GM19238 (cell line): ENCODE measurements around the gene APOLD1.
"Not testable (repeated sequence)": the region's sequence is repeated elsewhere in the genome, so short reads cannot be mapped to it uniquely, and the experiment has no call there.

Experiments
- DNase-seq: peaks from one replicate; pipeline ENCODE4 v3.0.0; 2011; ENCODE audit warnings: low spot score; ENCODE audit not compliant: insufficient read length

APOLD1 gene

GRCh38 chr12:12807517-12807903 is 22.1 kb downstream of the APOLD1 start:
- not testable (repeated sequence) for DNase-seq

- peak; percentile 37 for DNase-seq
Observed at GRCh38 chr12:12807970-12808702, 22.7 kb downstream of the APOLD1 start.

- DNase-seq = no peak
Observed at GRCh38 chr12:12810553-12811021, 25.1 kb downstream of the APOLD1 start.

GRCh38 chr12:12811343-12811742 is 25.9 kb downstream of the APOLD1 start:
- no peak for DNase-seq

DNA sequence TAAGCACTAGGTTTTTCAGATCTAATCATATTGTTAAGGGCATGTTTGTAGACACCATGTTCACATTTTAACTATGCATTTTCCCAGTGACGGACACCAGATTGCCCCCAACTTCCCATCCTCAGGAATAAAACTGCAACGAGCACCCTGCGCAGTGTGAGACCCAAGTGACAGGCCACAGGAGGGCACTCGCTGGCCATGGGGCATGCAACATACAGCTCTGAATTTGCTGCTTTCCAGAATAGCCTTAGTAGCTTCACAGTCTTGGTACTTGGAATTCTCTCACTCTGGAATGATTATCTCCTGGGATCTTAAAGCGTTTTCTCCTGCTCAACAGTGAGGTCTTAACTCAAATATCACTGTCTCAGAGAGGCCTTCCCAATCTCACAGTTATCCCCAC is 26.7 kb downstream of the APOLD1 start:
- no peak for DNase-seq

DNA sequence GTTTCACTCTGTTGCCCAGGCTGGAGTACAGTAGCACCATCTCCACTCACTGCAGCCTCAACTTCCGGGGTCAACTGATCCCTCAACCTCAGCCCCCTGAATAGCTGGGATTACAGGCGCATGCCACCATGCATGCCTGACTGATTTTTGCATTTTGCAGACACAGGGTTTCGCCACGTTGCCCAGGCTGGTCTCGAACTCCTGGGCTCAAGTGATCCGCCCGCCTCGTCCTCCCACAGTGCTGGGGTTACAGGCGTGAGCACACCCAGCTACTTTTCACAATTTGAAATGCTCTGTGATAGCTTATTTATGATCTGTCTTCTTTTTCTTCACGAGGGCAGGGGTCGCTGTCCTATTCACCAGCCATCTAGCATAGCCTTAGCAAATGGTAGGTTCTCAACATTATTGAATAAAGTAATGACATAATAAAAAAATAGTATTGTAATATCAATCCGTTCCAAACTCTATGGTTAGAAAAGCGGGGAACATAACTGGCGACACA is 27.2 kb downstream of the APOLD1 start:
- no peak for DNase-seq

DNA sequence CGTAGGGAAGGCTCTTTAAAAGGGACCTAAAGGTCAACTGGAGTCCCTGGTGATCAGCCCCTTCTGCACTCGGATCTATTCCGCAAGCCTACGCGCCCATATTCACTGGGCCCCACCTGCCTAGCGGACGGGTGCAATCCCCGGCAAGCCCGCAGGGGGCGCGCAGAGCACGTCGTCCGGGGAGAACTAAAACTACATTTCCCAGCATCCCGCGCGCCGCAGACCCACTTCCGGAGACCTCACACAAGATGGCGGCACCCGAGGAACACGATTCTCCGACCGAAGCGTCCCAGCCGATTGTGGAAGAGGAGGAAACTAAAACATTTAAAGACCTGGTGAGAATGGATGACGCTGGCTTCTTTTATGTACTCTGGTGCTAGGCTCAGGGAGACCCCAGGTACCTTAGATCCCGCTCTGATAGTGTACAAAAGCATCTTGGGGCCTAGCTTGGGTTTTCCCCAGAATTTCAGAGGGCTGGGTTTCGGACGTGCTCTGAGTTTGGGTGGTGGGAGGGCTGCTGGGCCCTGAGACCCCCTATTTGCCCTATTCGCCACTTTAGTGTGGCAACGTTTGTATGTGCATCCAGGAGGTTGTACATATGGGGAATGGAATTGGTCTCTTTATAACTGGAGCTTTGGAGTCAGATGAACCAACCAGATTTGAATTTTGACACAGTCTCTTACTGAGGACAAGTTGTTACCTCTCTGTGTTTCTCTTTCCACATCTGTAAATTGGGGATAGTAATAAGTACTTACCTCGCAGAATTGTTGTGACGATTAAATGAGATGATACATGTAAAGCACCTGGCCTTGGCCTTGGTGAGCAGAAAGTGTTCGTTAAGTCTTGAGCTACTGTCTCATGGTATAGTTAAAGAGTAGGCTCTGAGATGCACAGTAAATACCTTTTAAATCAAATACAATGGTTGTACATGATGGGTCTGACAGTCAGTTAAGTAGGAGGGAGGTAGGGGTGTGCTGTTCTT is 28.0 kb downstream of the APOLD1 start, which contains the start of gene DDX47:
DDX47 (plus strand) TSS at position 227 of the 982 bp plus-strand sequence; CDS start at position 249, 22 bp downstream.
- peak; percentile 75 for DNase-seq

DNA sequence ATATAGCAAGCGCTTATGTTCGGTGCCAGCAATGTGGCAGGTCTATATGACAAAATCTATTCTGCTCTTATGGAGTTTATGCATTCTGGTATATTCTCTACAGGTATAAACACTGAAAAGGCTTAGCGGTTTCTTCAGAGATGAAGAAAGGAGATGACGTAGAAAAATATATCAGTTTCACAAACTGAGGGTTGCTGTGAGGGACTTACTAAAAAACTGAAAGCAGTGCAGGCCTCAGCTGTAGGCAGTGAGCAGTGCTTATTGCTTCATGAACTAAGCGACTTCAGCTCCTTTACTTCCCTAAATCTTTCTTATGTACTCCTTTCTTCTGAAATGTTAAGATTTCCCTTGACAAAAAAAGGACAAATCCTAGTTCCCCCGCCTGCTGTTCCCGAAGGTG is 32.2 kb downstream of the APOLD1 start:
- DNase-seq = no peak

DNA sequence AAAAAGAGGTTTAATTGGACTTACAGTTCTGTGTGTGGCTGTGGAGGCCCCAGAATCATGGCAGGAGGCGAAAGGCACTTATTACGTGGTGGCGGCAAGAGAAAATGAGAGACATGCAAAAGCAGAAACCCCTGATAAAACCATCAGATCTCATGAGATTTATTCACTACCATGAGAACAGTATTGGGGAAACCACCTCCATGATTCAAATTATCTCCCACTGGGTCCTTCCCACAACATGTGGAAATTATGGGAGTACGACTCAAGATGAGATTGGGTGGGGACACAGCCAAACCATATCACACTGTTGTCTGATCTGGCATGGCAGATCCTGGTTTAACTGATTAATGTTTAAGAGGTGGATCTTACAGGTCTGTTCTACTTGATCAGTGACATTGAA is 33.2 kb downstream of the APOLD1 start:
- DNase-seq = no peak

- DNase-seq = no peak
Observed at GRCh38 chr12:12819221-12819620, 33.8 kb downstream of the APOLD1 start.

- no peak for DNase-seq
Observed at GRCh38 chr12:12819752-12820311, 34.4 kb downstream of the APOLD1 start.

DNA sequence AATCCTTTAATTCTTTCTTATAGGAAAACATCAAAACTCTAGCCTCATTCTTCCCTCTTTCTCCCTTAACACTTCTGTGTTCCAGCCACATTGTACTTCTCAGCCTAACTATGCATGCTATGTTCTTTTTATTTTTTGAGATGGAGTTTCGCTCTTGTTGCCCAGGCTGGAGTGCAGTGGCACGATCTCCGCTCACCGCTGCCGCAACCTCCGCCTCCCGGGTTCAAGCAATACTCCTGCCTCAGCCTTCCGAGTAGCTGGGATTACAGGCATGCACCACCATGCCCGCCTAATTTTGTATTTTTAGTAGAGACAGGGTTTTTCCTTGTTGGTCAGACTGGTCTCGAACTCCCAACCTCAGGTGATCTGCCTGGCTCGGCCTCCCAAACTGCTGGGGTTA is 34.9 kb downstream of the APOLD1 start:
- DNase-seq = not testable (repeated sequence)

- DNase-seq = no peak
Observed at GRCh38 chr12:12821975-12822374, 36.5 kb downstream of the APOLD1 start.

DNA sequence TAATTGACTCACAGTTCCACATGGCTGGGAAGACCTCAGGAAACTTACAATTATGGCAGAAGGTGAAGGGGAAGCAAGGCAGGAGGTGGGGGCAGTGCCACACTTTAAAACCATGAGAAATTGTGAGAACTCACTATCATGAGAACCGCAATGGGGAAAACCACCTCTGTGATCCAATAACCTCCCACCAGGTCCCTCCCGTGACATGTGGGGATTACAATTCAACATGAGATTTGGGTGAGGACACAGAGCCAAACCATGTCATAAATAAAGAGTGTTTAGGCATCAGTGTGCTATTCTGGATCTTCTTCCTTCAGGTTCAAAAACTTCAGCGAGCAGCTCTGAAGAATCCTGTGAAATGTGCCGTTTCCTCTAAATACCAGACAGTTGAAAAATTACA is 37.4 kb downstream of the APOLD1 start:
- no peak for DNase-seq

DNA sequence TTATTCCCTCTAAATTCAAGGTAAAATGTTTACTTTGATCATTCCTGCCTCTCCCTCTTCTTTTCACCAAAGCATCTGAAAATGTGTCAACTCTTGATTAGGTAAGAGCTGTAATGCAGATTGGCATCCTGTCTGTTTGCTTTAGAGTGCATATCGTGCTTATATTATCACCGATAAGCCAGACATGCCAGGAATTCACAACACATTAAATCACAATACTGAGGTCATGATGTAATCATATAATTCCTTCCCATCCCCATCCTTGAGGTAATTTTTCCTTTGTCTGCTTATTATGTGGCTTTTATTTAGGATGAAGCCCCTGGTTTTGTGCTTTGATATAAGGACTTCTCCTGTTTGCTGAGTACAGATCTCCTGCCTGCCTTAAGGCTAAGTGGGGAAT is 37.8 kb downstream of the APOLD1 start:
- DNase-seq = no peak

DNA sequence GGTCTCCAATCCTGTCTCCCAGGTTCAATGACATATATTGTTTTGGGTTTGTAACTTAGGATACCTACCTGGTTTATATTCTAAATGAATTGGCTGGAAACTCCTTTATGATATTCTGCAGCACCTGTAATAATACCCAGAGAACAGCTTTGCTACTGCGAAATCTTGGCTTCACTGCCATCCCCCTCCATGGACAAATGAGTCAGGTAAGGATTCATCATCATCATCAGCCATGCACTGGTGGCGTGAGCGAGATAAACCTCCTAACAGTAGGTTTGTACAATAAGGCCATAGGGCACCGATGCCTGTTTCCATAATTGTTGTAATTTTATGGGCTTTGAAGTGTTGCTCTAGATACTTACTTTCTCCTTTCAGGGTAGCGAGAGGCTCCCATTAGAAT is 38.4 kb downstream of the APOLD1 start:
- no peak for DNase-seq

DNA sequence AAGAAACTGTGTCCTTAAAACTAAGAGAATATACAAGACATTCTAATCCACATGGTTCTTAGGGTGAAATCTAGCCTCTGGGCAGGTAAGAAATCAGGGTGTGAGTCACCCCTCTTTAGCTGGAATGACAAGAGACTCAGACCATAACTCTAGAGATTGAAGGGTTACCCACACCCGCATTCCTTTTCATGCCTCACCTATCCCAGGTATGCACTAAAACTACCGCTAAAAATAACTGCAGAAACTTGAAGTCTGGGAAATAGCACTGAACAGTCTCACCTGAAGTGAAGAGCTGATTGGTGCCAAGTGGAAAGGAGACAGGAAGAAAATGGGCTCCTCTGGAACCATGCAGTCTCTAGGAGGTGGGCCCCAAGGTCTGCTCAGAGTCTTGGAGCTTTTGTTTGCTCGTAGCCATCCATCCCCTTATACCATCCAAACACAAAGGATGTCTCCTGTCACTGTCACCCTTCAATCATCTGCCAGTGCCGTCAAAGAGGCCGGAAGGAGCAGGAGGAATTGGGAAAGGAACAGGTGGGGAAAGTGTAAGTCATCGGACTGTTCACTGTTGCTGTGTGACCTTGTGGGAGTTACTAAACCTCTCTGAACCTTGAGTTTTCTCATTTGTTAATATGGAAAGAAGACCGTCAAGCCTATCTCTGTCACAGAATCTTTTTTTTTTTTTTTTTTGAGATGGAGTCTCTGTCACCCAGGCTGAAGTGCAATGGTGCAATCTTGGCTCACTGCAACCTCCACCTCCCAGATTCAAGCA is 50.1 kb downstream of the APOLD1 start:
- no peak for DNase-seq

- no peak for DNase-seq
Observed at GRCh38 chr12:12836571-12836970, 51.1 kb downstream of the APOLD1 start.

DNA sequence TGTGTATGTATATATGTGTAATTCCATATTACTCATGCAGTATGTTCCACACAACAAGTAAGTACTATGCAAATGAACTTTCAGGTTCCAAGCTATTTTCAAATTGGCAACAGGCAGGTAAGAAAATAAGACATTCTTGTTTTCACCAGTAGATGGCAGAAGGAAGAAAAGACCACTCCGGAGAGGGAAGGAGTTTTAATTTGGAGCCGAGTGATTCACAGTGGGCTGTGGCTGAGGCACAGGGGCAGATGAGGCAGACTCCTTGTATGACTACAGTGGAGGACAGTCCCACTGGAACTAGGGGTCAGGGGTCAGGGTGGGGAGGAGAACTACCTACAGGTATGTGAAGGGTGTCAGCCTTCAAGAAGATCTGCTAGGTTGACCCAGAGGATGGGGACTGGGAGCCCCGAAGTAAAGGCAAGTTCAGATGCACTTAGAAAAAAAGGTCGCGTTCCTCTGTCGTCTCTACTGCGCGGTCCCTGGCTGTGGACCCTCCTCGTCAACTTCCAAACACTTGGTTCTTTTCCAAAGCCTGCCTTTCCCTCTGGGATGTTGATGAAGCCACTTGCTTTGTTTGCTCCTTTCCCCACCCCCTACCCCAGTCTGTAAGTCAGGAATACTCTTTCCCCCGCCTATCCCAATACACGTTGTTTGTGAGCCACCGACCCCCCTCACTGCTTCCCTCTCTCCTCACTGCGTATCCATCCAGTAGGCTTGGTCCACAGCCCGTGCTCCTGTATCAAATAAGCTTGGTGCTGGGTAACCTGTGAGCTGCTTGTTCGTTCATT is 51.8 kb downstream of the APOLD1 start:
- peak; percentile 42 for DNase-seq

GRCh38 chr12:12837813-12838153 is 52.3 kb downstream of the APOLD1 start:
- DNase-seq = no peak
